Suppressor macrophage (primary cell): ENCODE data around the gene SLC31A2.
"Not testable (repeated sequence)": the region's sequence is repeated elsewhere in the genome, so short reads cannot be mapped to it uniquely, and the experiment has no call there.

Experiments
- DNase-seq, 4 experiments: peaks; one replicate each; pipeline ENCODE4 v3.0.0-alpha.2; 2020 to 2022
- total RNA-seq, 17 experiments: gene quantifications; one replicate each; lab custom pipeline; 2026; ENCODE audit warnings: mixed read lengths in 6 of 17, inconsistent platforms in 3 of 17; lab: John Stamatoyannopoulos, UW

The SLC31A2 gene
- 69.8 to 262 (median 94.8) reads per million in 17 experiments for total RNA-seq

- peak; percentile 91 to 97 (median 94) for DNase-seq
Observed at GRCh38 chr9:113150670-113151611, at the start of gene SLC31A2. Gene SLC31A2, plus strand, starts transcription at chr9:113151007. Its CDS starts 68 bp downstream, at chr9:113151075.

- DNase-seq, result not testable (repeated sequence)
Observed at GRCh38 chr9:113105345-113105744, 45.5 kb upstream of the SLC31A2 start.

- DNase-seq, result peak; percentile 7 to 48 (median 20)
Observed at GRCh38 chr9:113111065-113111951, 39.5 kb upstream of the SLC31A2 start.

- DNase-seq, result peak in 2 of 4 experiments; percentile 18 to 24
Observed at GRCh38 chr9:113112706-113113510, 37.9 kb upstream of the SLC31A2 start.

GRCh38 chr9:113118829-113119228, 32.0 kb upstream of the SLC31A2 start:
- not testable (repeated sequence) for DNase-seq

- peak; percentile 54 to 75 (median 60) for DNase-seq
Observed at GRCh38 chr9:113125386-113126035, 25.3 kb upstream of the SLC31A2 start.

- DNase-seq, result no peak
Observed at GRCh38 chr9:113129466-113129865, 21.3 kb upstream of the SLC31A2 start.

GRCh38 chr9:113129884-113130283, 20.9 kb upstream of the SLC31A2 start:
- no peak for DNase-seq

GRCh38 chr9:113131689-113132151, 19.1 kb upstream of the SLC31A2 start:
- DNase-seq, result peak; percentile 26 to 59 (median 48)

- no peak for DNase-seq
Observed at GRCh38 chr9:113137196-113138168, 13.3 kb upstream of the SLC31A2 start.

GRCh38 chr9:113138760-113139159, 12.0 kb upstream of the SLC31A2 start:
- no peak for DNase-seq

- DNase-seq, result no peak
Observed at GRCh38 chr9:113139225-113139829, 11.5 kb upstream of the SLC31A2 start.

GRCh38 chr9:113139953-113140352, 10.9 kb upstream of the SLC31A2 start:
- no peak for DNase-seq

GRCh38 chr9:113140896-113141295, 9.9 kb upstream of the SLC31A2 start:
- not testable (repeated sequence) for DNase-seq

- no peak for DNase-seq
Observed at GRCh38 chr9:113143432-113144227, 7.2 kb upstream of the SLC31A2 start.

- DNase-seq, result no peak
Observed at GRCh38 chr9:113148372-113148705, 2.5 kb upstream of the SLC31A2 start.

GRCh38 chr9:113148781-113149510, 1.9 kb upstream of the SLC31A2 start:
- peak; percentile 54 to 84 (median 73) for DNase-seq

GRCh38 chr9:113149561-113149960, 1.2 kb upstream of the SLC31A2 start:
- DNase-seq, result peak in 1 of 4 experiments; percentile 33
